AG10803 (cell line): ENCODE results near the gene IRF2.

Source experiments
- DNase-seq: peaks from one replicate; pipeline ENCODE4 v3.0.0; 2010; ENCODE audit warnings: low read depth
- H3K4me3 ChIP-seq: 2 replicates; pipeline ENCODE4 v1.5.1; 2011; ENCODE audit warnings: mild to moderate bottlenecking, low read length, control low read depth
- CTCF ChIP-seq: conservative IDR thresholded peaks from 2 replicates; pipeline ENCODE4 v1.5.1; 2011; ENCODE audit warnings: mild to moderate bottlenecking, low read length, control low read depth, inconsistent platforms

Gene IRF2

GRCh38 chr4:184357165-184357564 lies 117.2 kb downstream of the IRF2 start:
- H3K4me3 ChIP-seq, result no peak overlapping the region
- DNase-seq, result no peak
- no peak for TF ChIP-seq CTCF

- H3K4me3 ChIP-seq, result no peak overlapping the region
- no peak for DNase-seq
- no peak for TF ChIP-seq CTCF
These were observed 118.0 kb downstream of the IRF2 start for GRCh38 chr4:184356366-184356765.

GRCh38 chr4:184355857-184356256 lies 118.5 kb downstream of the IRF2 start:
- DNase-seq, result no peak
- TF ChIP-seq CTCF, result no peak
- no peak overlapping the region for H3K4me3 ChIP-seq

- TF ChIP-seq CTCF, result no peak
- no peak overlapping the region for H3K4me3 ChIP-seq
- peak; percentile 86 for DNase-seq
These were observed 119.2 kb downstream of the IRF2 start for GRCh38 chr4:184355111-184355604.

GRCh38 chr4:184352891-184353290 lies 121.5 kb downstream of the IRF2 start:
- H3K4me3 ChIP-seq, result no peak overlapping the region
- TF ChIP-seq CTCF, result no peak
- DNase-seq, result no peak

GRCh38 chr4:184351560-184352451 lies 122.5 kb downstream of the IRF2 start:
- no peak for TF ChIP-seq CTCF
- DNase-seq, result no peak
- no peak overlapping the region for H3K4me3 ChIP-seq

GRCh38 chr4:184350964-184351363 lies 123.4 kb downstream of the IRF2 start:
- DNase-seq, result no peak
- H3K4me3 ChIP-seq, result no peak overlapping the region
- no peak for TF ChIP-seq CTCF
